HG03097 (cell line): ENCODE data around the gene ARHGAP6.

Source experiments
- ATAC-seq: cut with Tn5 transposase; IDR thresholded peaks from one replicate; pipeline ENCODE4 v1.9.1; 2021; ENCODE audit not compliant: unreplicated experiment, low FRiP score

The ARHGAP6 gene

DNA sequence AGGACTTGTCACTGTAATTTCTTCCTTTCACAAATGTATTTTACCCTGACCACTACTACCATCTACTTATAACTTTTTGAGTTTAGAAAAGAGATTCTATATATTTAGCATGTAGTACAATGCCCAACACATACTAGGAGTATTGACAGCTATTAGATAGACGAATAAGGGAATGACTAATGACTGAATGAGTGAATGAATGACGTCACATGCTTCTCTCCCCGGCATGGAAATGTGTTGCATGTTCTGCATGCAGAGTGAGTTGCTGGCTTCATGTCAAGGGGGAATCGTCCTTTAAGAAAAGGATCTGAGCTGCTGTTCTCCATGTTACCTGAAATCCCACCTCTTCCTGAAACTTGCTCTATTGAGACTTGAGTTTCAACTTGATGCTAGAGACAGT, 459.9 kb downstream of the ARHGAP6 start:
- ATAC-seq: no peak

GRCh38 chrX:11197671-11198070, 468.0 kb downstream of the ARHGAP6 start:
- ATAC-seq: no peak

- no peak for ATAC-seq
These were observed 469.2 kb downstream of the ARHGAP6 start for GRCh38 chrX:11196476-11196875.

DNA sequence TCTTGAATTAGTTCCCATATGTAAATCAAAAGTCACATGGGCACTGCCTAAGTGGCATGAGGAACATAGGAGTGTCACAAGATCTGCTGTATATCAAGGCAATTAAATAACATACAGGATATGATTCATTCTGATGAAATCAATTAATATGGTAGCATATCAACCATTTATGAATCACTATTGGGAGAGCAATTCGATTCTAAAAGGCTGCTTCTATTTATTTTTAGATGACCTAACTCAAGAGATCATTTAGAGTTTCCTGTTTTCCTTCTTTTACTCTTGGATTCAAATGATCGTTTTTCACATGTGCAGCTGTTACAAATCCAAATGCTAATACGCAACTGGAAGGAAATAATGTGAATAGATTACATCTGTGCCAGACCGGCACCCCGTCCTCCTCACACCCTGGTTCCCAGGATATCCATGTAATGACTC, 472.7 kb downstream of the ARHGAP6 start:
- ATAC-seq: no peak

DNA sequence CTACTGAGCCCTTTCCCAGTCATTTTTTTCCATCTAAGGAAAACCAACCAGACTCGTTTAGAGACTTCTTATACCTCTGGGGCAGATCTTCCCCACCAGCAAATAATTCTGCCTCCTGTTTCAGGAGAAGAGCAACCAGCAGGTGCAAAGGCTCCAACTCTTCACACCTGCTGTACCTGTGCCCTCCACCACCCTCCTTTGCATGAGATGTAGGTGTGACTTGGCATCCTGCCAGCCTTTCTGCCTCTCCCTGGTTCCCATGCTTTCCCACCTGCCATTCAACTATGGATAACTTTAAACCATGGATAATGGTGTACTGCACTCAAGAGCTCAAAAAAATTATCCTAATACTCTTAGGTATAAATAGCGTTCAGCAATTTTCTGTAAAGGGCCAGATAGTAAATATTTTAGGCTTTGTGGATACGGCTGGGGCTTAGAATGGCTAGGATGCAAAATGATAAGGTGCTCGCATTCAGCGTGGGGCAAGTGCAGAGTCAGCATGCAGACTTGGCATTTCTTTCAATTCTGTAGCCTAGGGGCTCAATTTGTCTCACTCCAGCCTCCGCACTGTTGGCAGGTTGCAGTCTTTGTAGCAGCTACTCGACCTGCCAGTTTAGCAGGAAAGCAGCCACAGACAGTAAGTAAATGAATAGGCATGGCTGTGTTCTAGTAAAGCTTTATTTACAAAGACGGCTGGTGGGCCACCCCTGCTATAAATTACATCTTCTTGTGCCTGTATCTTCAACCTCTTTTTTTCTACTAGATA, 474.8 kb downstream of the ARHGAP6 start:
- ATAC-seq: no peak

DNA sequence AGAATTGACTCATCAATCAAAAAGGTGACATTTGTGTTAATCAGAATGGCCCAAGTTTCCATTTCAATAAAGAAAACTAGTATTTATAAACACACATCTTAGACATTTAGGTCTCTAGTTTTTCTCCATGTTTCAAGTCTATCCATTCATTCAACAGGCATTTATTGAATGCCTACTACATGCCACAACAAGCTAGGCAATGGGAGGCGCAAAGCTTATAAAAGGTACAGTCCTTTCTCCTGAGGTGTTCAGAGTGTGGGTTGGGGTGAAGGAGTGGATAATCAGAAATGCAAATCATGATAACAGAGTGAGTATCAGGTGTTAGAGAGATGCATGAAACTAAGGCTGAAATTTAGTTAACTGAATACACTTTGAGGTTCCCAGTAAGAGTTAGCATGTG, 476.6 kb downstream of the ARHGAP6 start:
- ATAC-seq: no peak

GRCh38 chrX:11188664-11189063, 477.1 kb downstream of the ARHGAP6 start:
- no peak for ATAC-seq

- ATAC-seq: no peak
These were observed 478.7 kb downstream of the ARHGAP6 start for GRCh38 chrX:11187001-11187400.

DNA sequence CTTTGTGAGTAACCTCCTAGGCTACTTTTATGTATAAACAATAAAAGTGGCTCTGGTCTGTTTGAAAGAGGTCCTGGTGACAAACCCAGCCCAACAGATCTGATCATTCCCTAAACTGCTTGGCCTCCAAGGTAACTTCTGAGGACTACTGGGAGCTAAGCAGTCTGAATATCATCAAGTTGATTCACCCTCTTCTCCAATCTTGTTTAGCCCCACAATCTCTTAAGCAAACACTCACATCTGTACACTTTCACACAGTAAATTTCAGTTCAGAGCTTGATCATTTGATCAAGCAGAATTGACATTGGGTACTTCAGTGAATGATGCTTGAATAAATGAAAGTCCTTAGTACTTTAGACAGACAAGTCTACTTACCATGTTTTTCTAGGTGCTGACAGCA, 479.9 kb downstream of the ARHGAP6 start:
- no peak for ATAC-seq

DNA sequence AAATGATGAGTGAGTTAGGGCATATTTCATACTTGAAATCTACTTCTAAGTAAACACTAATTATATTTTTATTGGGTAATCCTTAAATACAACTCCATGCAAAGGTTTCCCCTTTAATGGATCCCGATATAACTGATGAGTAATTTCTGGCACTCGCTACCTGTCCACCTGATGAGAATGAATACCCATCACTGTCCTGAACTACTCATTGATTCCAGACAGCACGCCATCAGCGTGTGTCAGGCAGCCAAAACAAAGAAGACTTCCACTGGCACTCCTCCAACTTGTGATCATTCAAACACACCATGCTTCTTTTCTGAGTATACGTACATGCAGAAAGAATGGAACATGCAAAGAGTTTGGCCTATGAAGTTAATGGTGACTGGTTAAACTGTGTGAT, 485.1 kb downstream of the ARHGAP6 start:
- ATAC-seq: no peak

DNA sequence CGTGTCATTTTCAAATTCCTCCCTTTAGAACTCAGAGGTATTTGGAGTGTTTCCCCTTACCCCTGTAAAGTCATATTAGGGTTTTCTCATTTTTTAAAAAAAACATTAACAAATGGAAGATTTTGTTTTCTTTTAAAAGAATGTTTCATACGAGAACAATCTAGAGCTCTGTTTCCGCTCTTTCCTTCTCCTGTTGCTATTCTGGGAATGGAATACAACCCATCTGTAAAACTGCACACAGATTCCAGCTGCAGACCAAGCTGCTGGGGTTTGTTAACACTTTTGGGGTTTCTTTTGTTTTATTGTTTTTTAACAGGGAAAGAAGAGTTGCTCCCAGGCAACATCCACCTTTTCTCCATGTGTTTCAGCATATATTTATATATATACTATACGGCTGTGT, 493.3 kb downstream of the ARHGAP6 start:
- no peak for ATAC-seq

GRCh38 chrX:11171956-11172355, 493.8 kb downstream of the ARHGAP6 start:
- no peak for ATAC-seq

DNA sequence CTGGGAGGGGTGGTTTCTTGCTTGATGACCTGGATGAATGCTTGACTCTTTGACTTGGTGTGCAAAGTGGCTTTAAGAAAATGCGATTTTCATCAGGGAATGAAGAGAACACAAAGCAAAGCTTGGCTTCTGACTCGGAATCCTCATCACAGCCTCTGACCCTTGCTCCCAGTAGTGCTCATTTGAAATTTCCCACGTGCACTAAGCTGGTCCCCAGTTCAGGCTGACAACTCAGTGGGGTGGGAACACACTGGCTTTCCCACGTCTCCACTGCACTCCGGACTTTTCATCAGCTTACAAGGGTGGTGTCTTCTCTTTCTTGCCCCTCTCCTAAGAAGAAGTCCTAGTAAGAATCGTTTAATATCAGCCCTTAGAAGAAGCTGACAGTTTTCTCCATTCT, 501.3 kb downstream of the ARHGAP6 start:
- ATAC-seq: no peak

DNA sequence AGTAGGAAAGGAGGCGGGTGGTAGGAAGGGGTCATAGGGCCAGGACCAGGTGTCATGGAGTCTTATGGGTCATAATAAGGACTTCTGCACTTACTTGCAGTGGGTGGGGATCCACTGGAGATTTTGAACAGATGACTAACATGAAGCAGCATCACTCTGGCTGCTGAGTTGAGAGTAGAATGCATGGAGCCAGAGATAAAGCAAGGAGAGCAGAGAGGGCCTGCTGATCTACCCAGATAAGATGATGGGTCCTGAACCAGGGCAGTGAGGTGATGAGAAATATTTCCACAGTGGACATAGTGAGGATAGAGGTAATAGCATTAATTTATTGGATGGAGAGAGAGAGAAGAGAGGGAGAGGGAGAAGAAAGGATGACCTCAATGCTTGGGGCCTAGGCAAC, 506.6 kb downstream of the ARHGAP6 start:
- ATAC-seq: no peak

DNA sequence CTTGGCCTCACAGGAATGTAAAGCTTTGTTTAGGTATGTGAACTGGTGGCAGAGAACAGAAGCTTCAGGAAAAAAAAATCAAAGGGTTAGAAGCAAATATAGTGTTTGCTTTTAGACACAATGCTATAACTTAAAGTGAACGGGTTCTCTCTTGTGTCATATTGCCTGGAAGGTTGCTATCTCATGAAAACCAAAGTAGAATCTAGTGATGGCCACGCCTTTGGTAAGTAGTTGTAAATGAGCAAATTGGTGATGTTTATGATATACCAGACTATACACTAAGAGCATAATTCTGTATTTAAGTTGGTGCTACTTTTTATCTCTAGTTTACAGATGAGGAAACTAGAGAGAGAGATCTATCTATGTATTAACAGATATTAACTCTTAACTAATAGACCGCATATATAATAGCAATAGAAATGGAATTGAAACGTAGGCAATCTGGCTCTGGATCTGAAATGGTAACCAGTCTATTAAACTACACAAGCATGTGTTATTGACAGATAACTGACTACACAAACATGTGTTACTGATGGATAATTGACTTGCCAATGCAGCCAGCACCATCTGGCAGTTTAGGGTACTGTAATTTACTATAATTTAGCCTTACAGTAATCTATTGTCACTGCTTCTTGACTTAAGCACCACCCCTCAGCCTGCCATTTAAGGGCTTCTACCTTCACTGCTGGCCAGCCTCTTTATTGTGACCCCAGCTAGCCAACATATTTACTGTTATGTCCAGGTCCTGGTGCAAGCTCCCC, 513.7 kb downstream of the ARHGAP6 start:
- no peak for ATAC-seq

- ATAC-seq: no peak
These were observed 517.3 kb downstream of the ARHGAP6 start for GRCh38 chrX:11148401-11148800.

GRCh38 chrX:11146411-11146810, 519.3 kb downstream of the ARHGAP6 start:
- no peak for ATAC-seq

GRCh38 chrX:11143931-11144678, 521.6 kb downstream of the ARHGAP6 start:
- ATAC-seq: peak; percentile 88

GRCh38 chrX:11138498-11139390, 527.0 kb downstream of the ARHGAP6 start:
- no peak for ATAC-seq

- no peak for ATAC-seq
These were observed 528.1 kb downstream of the ARHGAP6 start for GRCh38 chrX:11137543-11138139.
